ENCODE data around the gene TNFSF12.

- TF ChIP-seq CTCF (IDR thresholded peaks at IDR 0.05) (no peak), POLR2A (IDR thresholded peaks at IDR 0.05) (no peak)
These were observed 40.7 kb upstream of the TNFSF12 start for GRCh38 chr17:7508145-7508544.
